HG03045 (cell line): Measurements from ENCODE around the gene DMRTC2.

Experiments used
- ATAC-seq: cut with Tn5 transposase; IDR thresholded peaks from one replicate; pipeline ENCODE4 v1.9.1; 2021; ENCODE audit warnings: mild to moderate bottlenecking, moderate library complexity; ENCODE audit not compliant: unreplicated experiment

The DMRTC2 gene

GRCh38 chr19:41887711-41888382 lies 43.0 kb downstream of the DMRTC2 start:
- no peak for ATAC-seq

DNA sequence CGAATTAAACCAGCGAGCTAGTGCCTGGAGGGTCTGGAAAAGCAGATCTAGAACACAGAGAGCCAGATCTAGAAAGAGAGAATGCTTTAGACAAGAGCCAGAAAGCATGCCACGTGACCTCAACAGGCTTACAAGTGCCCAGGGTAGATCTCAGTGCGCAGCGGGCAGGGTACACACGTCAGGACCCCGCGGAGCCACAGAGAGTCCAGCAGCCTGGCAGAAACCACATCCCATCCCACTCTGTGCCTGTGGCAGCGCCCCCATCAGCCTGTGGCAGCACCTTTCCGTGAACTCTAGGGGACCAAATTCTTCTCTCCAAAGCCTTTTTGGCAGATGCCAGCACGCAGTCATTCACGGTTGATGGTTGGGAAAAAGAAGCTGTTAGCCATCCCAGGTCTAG lies 44.1 kb downstream of the DMRTC2 start:
- no peak for ATAC-seq

GRCh38 chr19:41889896-41890295 lies 45.1 kb downstream of the DMRTC2 start:
- ATAC-seq: no peak

- ATAC-seq: no peak
These were observed 46.1 kb downstream of the DMRTC2 start for GRCh38 chr19:41890936-41891335.

GRCh38 chr19:41892173-41892902 lies 47.5 kb downstream of the DMRTC2 start:
- ATAC-seq: no peak

- no peak for ATAC-seq
These were observed 49.1 kb downstream of the DMRTC2 start for GRCh38 chr19:41893899-41894298.

DNA sequence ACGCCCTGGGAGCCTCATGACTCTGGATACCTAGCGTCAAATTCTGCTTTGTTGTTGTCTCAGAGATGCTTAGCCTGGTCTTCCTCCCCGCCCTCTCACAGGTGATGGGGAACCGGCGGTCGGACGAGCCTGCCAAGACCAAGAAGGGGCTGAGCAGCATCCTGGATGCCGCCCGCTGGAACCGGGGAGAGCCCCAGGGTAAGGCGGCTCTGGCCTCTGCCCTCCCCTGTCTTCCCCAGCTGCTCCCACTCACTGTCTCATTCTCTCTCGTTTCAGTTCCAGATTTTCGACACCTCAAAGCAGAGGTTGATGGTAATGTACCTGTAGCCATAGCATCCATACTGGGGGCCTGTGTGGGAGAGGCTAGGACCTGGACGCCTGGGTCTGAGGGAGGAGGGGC lies 49.5 kb downstream of the DMRTC2 start:
- no peak for ATAC-seq

- ATAC-seq: no peak
These were observed 51.1 kb downstream of the DMRTC2 start for GRCh38 chr19:41895745-41896580.

- ATAC-seq: no peak
These were observed 51.7 kb downstream of the DMRTC2 start for GRCh38 chr19:41896581-41896942.

- no peak for ATAC-seq
These were observed 52.3 kb downstream of the DMRTC2 start for GRCh38 chr19:41897181-41897580.

GRCh38 chr19:41897820-41898219 lies 53.0 kb downstream of the DMRTC2 start:
- ATAC-seq: no peak

DNA sequence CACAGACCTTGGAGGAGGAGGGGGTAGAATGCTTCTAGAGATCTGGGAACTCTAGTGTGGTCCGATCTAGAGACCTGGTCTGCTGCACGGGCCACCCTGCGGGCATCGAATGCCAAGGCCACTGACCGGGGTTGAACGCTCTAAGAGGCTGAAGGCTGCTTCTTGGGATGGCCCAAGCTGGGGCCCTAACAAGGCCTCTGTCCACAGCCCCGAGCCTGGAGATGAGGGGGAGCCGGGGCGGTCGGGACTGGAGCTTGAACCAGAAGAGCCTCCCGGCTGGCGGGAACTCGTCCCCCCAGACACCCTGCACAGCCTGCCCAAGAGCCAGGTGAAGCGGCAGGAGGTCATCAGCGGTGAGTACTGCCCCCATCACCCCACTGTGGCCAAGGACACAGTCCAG lies 53.4 kb downstream of the DMRTC2 start:
- no peak for ATAC-seq
